Measurements from ENCODE around the gene GH2. TPM values are rescaled to one million over a fixed set of nuclear protein-coding genes. Genes with fewer than 3 reads are reported as not detected.

Gene GH2
- total RNA-seq, 4 donors from 2014 or later = not detected

DNA sequence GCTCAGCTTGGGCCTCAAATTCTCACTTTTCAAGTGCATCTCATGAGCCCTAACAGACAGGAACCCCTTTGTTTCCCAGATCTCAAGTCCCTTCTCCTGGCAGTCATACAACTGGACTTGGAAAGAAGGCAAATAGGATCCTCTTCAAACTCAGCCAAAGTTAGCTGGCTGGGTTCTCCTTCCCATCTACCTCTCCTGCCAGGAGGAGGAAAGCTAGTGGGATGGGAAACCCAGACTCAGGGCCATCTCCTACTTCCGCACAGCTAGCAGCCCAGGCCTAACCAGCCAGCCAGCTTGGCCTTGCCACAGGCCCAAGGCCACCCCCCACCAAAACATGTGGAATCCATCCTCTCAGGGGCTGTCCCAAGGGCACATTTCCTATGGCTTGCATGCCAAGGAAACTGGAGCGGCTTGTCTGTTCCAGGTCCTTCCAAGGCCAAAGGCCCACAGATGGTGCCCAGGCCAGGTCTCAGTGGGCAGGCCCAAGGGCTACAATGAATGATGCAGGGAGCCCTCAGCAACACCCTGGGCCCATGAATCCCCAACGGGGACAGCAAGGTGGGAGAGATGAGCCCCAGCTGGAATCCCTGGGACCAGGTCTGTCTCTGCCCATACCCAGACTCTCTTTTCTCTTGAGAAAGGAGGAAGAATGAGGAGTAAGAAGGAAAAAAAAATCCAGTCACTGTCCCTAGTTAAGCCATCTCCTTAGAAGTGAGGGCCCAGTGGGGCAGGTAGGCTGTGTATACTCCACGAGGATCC lies 41.0 kb downstream of the GH2 start:
- DNase-seq = no peak
- H3K27ac ChIP-seq = peak overlapping the region; percentile 92 to 97 (median 96)
- H3K27me3 ChIP-seq = no peaks in the 10 kb centered on the region
- H3K4me3 ChIP-seq = peak overlapping the region; percentile 77 to 95 (median 92)
- H3K9me3 ChIP-seq = no peaks in the 10 kb centered on the region
- intact Hi-C loops (cut with DNase I) = no loop called here
- no peak for TF ChIP-seq POLR2A (IDR thresholded peaks at IDR 0.05)
- TF ChIP-seq, protein P1, sequence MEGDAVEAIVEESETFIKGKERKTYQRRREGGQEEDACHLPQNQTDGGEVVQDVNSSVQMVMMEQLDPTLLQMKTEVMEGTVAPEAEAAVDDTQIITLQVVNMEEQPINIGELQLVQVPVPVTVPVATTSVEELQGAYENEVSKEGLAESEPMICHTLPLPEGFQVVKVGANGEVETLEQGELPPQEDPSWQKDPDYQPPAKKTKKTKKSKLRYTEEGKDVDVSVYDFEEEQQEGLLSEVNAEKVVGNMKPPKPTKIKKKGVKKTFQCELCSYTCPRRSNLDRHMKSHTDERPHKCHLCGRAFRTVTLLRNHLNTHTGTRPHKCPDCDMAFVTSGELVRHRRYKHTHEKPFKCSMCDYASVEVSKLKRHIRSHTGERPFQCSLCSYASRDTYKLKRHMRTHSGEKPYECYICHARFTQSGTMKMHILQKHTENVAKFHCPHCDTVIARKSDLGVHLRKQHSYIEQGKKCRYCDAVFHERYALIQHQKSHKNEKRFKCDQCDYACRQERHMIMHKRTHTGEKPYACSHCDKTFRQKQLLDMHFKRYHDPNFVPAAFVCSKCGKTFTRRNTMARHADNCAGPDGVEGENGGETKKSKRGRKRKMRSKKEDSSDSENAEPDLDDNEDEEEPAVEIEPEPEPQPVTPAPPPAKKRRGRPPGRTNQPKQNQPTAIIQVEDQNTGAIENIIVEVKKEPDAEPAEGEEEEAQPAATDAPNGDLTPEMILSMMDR (IDR thresholded peaks at IDR 0.05) = no peak
- peaks cover 0 to 19% (median 15%) of the 10 kb centered on the region in 3 donors for H3K36me3 ChIP-seq
- H3K4me1 ChIP-seq = peaks cover 41 to 68% (median 43%) of the 10 kb centered on the region in 3 donors
- WGBS, 2 donors = 15 to 43% methylated on average over 2 of the region's 4 CpGs

- Histone ChIP-seq H3K27me3 (no peaks in the 10 kb centered on the region), H3K9me3 (no peaks in the 10 kb centered on the region), H3K36me3 (peaks cover 14 to 39% (median 32%) of the 10 kb centered on the region in 3 donors), H3K4me1 (peaks cover 44 to 86% (median 55%) of the 10 kb centered on the region in 3 donors), H3K27ac (peak overlapping the region; percentile 92 to 97 (median 94)), H3K4me3 (peak overlapping the region; percentile 1 to 95 (median 58))
- intact Hi-C loops (cut with DNase I) = no loop called here
- TF ChIP-seq POLR2A (IDR thresholded peaks at IDR 0.05) = peak in 1 of 4 donors; percentile 28
- TF ChIP-seq, protein P1 (IDR thresholded peaks at IDR 0.05) = no peak
- WGBS, 2 donors = 3 to 46% methylated on average over 4 to 5 of the region's 7 CpGs
- DNase-seq = no peak
Measured at GRCh38 chr17:63838631-63839171, 43.0 kb downstream of the GH2 start.

- Histone ChIP-seq H3K36me3 (peaks cover 20 to 46% (median 38%) of the 10 kb centered on the region in 3 donors), H3K27ac (peak overlapping the region; percentile 92 to 97 (median 94)), H3K4me3 (peak overlapping the region in 3 of 4 donors; percentile 26 to 95 (median 90)), H3K4me1 (peaks cover 43 to 82% (median 55%) of the 10 kb centered on the region in 3 donors), H3K27me3 (no peaks in the 10 kb centered on the region), H3K9me3 (no peaks in the 10 kb centered on the region)
- TF ChIP-seq POLR2A (IDR thresholded peaks at IDR 0.05) = no peak
- TF ChIP-seq, protein P1 (IDR thresholded peaks at IDR 0.05) = no peak
- intact Hi-C loops (cut with DNase I) = no loop called here
- no peak for DNase-seq
- WGBS, 2 donors = 43% methylated on average over 5 of the region's 5 CpGs; no CpG with 5 or more reads in 1 of the 2 donors
Measured at GRCh38 chr17:63837962-63838600, 43.7 kb downstream of the GH2 start.

DNA sequence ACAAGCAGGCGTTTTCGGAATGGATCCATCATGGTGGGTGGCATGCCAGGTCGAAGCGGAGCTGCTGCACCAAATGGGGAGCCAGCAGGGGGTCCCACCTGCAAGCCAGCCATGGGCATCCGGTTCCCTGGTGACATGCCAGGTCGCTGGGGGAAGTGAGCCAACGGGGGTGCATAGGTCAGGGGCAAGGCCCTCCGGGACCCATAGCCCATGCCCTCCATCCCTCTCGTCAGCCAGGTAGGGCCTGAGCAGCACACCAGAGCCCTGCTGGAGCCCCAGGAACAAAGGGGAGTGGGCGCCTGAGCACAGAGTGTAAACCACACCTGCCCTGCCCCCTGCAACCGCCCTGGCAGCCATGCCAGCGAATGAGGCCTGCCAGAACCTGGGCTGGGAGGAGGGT lies 44.3 kb downstream of the GH2 start:
- TF ChIP-seq POLR2A (IDR thresholded peaks at IDR 0.05) = no peak
- TF ChIP-seq, protein P1 (IDR thresholded peaks at IDR 0.05) = no peak
- intact Hi-C loops (cut with DNase I) = no loop called here
- H3K4me1 ChIP-seq = peaks cover 43 to 82% (median 55%) of the 10 kb centered on the region in 3 donors
- DNase-seq = no peak
- H3K9me3 ChIP-seq = no peaks in the 10 kb centered on the region
- WGBS, 2 donors = 74% methylated on average over 3 to 4 of the region's 12 CpGs
- H3K36me3 ChIP-seq = peaks cover 26 to 52% (median 44%) of the 10 kb centered on the region in 3 donors
- H3K27me3 ChIP-seq = no peaks in the 10 kb centered on the region
- H3K27ac ChIP-seq = peak overlapping the region; percentile 92 to 97 (median 94)
- H3K4me3 ChIP-seq = peak overlapping the region in 1 of 4 donors; percentile 95

Measured in esophagus squamous epithelium (tissue), 5 donors.